ENCODE measurements around the gene FLT3. TPM values are rescaled to one million over a fixed set of nuclear protein-coding genes. Genes with fewer than 3 reads are reported as not detected.
A peak's percentile ranks its signal among the peaks of the same experiment; 100 is the strongest.

The FLT3 gene
- total and polyA plus RNA-seq, 10 donors = 1.0 to 10.1 (median 4.2) TPM

GRCh38 chr13:27979001-27979643 is 121.3 kb downstream of the FLT3 start:
- Histone ChIP-seq H3K4me3 (peak overlapping the region in 1 of 8 donors; percentile 54), H3K27me3 (replicated peaks in 1 of 7) (peaks cover 0 to 100% (median 96%) of the 10 kb centered on the region in 7 donors), H3K4me1 (peaks cover 19 to 60% (median 43%) of the 10 kb centered on the region in 6 donors), H3K9me3 (no peaks in the 10 kb centered on the region), H3K27ac (no peak overlapping the region), H3K36me3 (no peaks in the 10 kb centered on the region)
- DNase-seq = no peak
- intact Hi-C loops (cut with DNase I; ENCODE audit: low total_unique reads) = no loop called here
- TF ChIP-seq POLR2AphosphoS5 (IDR thresholded peaks at IDR 0.05) (no peak), POLR2A (IDR thresholded peaks at IDR 0.05) (no peak), CTCF (IDR thresholded peaks at IDR 0.05 in 8 of 11, conservative IDR thresholded peaks at IDR 0.05 in 3 of 11) (no peak)
- 9 to 17% (median 14%) methylated on average over 15 of the region's 15 CpGs for WGBS, 5 donors

- peak overlapping the region in 4 of 8 donors; percentile 3 to 53 (median 18) for H3K4me3 ChIP-seq
- intact Hi-C loops (cut with DNase I; ENCODE audit: low total_unique reads) = no loop called here
- H3K9me3 ChIP-seq = no peaks in the 10 kb centered on the region
- no peak overlapping the region for H3K27ac ChIP-seq
- no peaks in the 10 kb centered on the region for H3K36me3 ChIP-seq
- TF ChIP-seq POLR2A (IDR thresholded peaks at IDR 0.05) (no peak), CTCF (IDR thresholded peaks at IDR 0.05 in 8 of 11, conservative IDR thresholded peaks at IDR 0.05 in 3 of 11) (no peak), POLR2AphosphoS5 (IDR thresholded peaks at IDR 0.05) (no peak)
- no peak for DNase-seq
- H3K27me3 ChIP-seq (replicated peaks in 1 of 7) = peaks cover 0 to 100% (median 98%) of the 10 kb centered on the region in 7 donors
- H3K4me1 ChIP-seq = peaks cover 19 to 57% (median 43%) of the 10 kb centered on the region in 6 donors
- WGBS, 5 donors = 4 to 6% (median 4%) methylated on average over 21 to 65 of the region's 65 CpGs
Observed at GRCh38 chr13:27978301-27978968, 121.9 kb downstream of the FLT3 start.

GRCh38 chr13:27977476-27978300 is 122.7 kb downstream of the FLT3 start:
- Histone ChIP-seq H3K4me3 (peak overlapping the region in 4 of 8 donors; percentile 3 to 53 (median 18)), H3K9me3 (no peaks in the 10 kb centered on the region), H3K27ac (no peak overlapping the region), H3K36me3 (no peaks in the 10 kb centered on the region), H3K4me1 (peaks cover 19 to 57% (median 43%) of the 10 kb centered on the region in 6 donors), H3K27me3 (replicated peaks in 1 of 7) (peaks cover 0 to 100% (median 98%) of the 10 kb centered on the region in 7 donors)
- no peak for DNase-seq
- TF ChIP-seq POLR2A (IDR thresholded peaks at IDR 0.05) = no peak
- no peak for TF ChIP-seq CTCF (IDR thresholded peaks at IDR 0.05 in 8 of 11, conservative IDR thresholded peaks at IDR 0.05 in 3 of 11)
- no peak for TF ChIP-seq POLR2AphosphoS5 (IDR thresholded peaks at IDR 0.05)
- WGBS, 5 donors = 2 to 6% (median 4%) methylated on average over 43 to 80 of the region's 80 CpGs
- intact Hi-C loops (cut with DNase I; ENCODE audit: low total_unique reads) = no loop called here
